Heart left ventricle (tissue), 13 donors: ENCODE results near the gene PRKN.

ENCODE experiments used
- POLR2A ChIP-seq, 2 donors: fragments of 450-650 bp; IDR thresholded peaks; one replicate each; pipeline ENCODE4 v1.6.1; 2017; ENCODE audit warnings: antibody characterized with exemption in 2 of 2, mild to moderate bottlenecking in 2 of 2, moderate library complexity in 2 of 2
- TF ChIP-seq, protein P1 (sequence below), 12 donors: fragments of 200-600 bp; sonication (generic) in 4 of 12; IDR thresholded peaks; one replicate each; pipeline versions ENCODE4 v1.5.0 to v1.8.0; 2018 to 2022; ENCODE audit warnings: antibody characterized with exemption in 12 of 12, mild to moderate bottlenecking in 5 of 12
- donor health status: ischemic (EF 13 %, LVEDD 7.1; RV severe dilation, severe dysfunction).
- donor health status: DM: no; HTN: yes; CAD: no.
- donor health status: DM: no; HTN: no; CAD: no.
- donor health status: ischemic (EF 25% LVEDD 6.9; RV normal size, moderate dysfunction).
- donor health status: ischemic (EF 25% LVEDD 5.7; RV mildly dilated, moderate dysfunction).
- donor health status: ischemic (EF 35%, LVEDD 5.7; RV mildly dilated, moderate dysfunction).
- donor health status: nonischemic (EF 11% LVEDD 7.7; RV severe dilation, severe dysfunction).
- donor health status: DM: yes; HTN: yes; CAD: no.
- donor health status: PGD.
- donor health status: ischemic (EF 29% LVEDD 5.4; RV normal size, mild dysfunction).
- donor health status: nonischemic (EF 23%, LVEDD 6.1; RV moderate dilation, normal function).

DNA sequence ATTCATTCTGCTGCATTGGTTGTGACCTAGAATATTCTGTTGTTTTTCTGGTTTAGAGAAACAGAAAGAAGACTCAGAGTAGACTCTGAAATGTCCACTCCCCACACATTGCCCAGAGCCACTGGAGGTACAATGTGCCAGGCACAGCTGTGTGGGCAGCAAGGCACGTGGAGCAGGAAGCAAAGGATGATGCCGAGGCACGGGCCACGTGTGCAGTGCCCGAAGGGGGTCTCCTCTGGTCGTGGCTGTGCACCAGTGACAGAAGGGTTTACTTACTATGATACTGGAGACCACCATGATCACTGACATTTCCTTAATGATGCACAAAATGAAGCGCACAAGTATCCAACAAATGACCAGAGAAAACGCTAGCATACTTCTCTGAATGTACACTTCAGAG is 488.9 kb downstream of the PRKN start:
- TF ChIP-seq, protein P1, sequence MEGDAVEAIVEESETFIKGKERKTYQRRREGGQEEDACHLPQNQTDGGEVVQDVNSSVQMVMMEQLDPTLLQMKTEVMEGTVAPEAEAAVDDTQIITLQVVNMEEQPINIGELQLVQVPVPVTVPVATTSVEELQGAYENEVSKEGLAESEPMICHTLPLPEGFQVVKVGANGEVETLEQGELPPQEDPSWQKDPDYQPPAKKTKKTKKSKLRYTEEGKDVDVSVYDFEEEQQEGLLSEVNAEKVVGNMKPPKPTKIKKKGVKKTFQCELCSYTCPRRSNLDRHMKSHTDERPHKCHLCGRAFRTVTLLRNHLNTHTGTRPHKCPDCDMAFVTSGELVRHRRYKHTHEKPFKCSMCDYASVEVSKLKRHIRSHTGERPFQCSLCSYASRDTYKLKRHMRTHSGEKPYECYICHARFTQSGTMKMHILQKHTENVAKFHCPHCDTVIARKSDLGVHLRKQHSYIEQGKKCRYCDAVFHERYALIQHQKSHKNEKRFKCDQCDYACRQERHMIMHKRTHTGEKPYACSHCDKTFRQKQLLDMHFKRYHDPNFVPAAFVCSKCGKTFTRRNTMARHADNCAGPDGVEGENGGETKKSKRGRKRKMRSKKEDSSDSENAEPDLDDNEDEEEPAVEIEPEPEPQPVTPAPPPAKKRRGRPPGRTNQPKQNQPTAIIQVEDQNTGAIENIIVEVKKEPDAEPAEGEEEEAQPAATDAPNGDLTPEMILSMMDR (IDR thresholded peaks at IDR 0.05), result no peak
- TF ChIP-seq POLR2A (IDR thresholded peaks at IDR 0.05), result no peak
